ENCODE results near the gene GRAMD1B. TPM values are rescaled to one million over a fixed set of nuclear protein-coding genes. Genes with fewer than 3 reads are reported as not detected.

Gene GRAMD1B
- total RNA-seq, 1 donor from 2014 or later = 15.0 TPM

GRCh38 chr11:123410218-123410549 is 19.9 kb upstream of the GRAMD1B start:
- H3K4me3 Mint-ChIP-seq = no peak overlapping the region
- TF ChIP-seq CTCF (IDR thresholded peaks at IDR 0.05) = no peak
- no peaks in the 10 kb centered on the region for H3K36me3 Mint-ChIP-seq (ENCODE audit: low read depth)
- no peaks in the 10 kb centered on the region for H3K9me3 Mint-ChIP-seq
- H3K27ac Mint-ChIP-seq = no peak overlapping the region
- ATAC-seq (ENCODE audit: low read depth) = no peak
- ChIA-PET POLR2A (no interaction called here), CTCF (interaction anchor here (0.7 to 4.2 kb wide), 4 partner anchors 68 to 169 kb away, joined by 3 to 36 read pairs (median 4); no protein-coding TSS in a partner anchor)
- intact Hi-C loops (cut with micrococcal nuclease) = no loop called here
- peaks cover 4% of the 10 kb centered on the region for H3K27me3 Mint-ChIP-seq
- peaks cover 6% of the 10 kb centered on the region for H3K4me1 Mint-ChIP-seq
- no peak for DNase-seq

GRCh38 chr11:123413636-123414035 is 16.4 kb upstream of the GRAMD1B start:
- ATAC-seq (ENCODE audit: low read depth) = no peak

GRCh38 chr11:123416566-123416965 is 13.5 kb upstream of the GRAMD1B start:
- DNase-seq (no peak), ATAC-seq (ENCODE audit: low read depth) (no peak)
- POLR2A ChIA-PET = no interaction called here
- no peak overlapping the region for H3K4me3 Mint-ChIP-seq
- intact Hi-C loops (cut with micrococcal nuclease) = no loop called here
- no peak overlapping the region for H3K27ac Mint-ChIP-seq
- no peaks in the 10 kb centered on the region for H3K4me1 Mint-ChIP-seq
- no peak for TF ChIP-seq CTCF (IDR thresholded peaks at IDR 0.05)
- H3K27me3 Mint-ChIP-seq = peaks cover 2% of the 10 kb centered on the region
- CTCF ChIA-PET = interaction anchor here (1.0 to 1.3 kb wide), 2 partner anchors 9 to 164 kb away, joined by 3 read pairs; no protein-coding TSS in a partner anchor
- H3K9me3 Mint-ChIP-seq = no peaks in the 10 kb centered on the region
- H3K36me3 Mint-ChIP-seq (ENCODE audit: low read depth) = no peaks in the 10 kb centered on the region

More at GRCh38 chr11:123413636-123414035, 16.4 kb upstream of the GRAMD1B start:
- peaks cover 2% of the 10 kb centered on the region for H3K27me3 Mint-ChIP-seq
- POLR2A ChIA-PET = no interaction called here
- H3K27ac Mint-ChIP-seq = no peak overlapping the region
- peaks cover 6% of the 10 kb centered on the region for H3K4me1 Mint-ChIP-seq
- CTCF ChIA-PET = no interaction called here
- DNase-seq = no peak
- H3K4me3 Mint-ChIP-seq = no peak overlapping the region
- TF ChIP-seq CTCF (IDR thresholded peaks at IDR 0.05) = no peak
- intact Hi-C loops (cut with micrococcal nuclease) = no loop called here
- H3K36me3 Mint-ChIP-seq (ENCODE audit: low read depth) = no peaks in the 10 kb centered on the region
- H3K9me3 Mint-ChIP-seq = no peaks in the 10 kb centered on the region

- Mint-ChIP-seq H3K9me3 (no peaks in the 10 kb centered on the region), H3K4me1 (no peaks in the 10 kb centered on the region), H3K27ac (no peak overlapping the region), H3K4me3 (no peak overlapping the region), H3K36me3 (ENCODE audit: low read depth) (no peaks in the 10 kb centered on the region), H3K27me3 (no peaks in the 10 kb centered on the region)
- no peak for TF ChIP-seq CTCF (IDR thresholded peaks at IDR 0.05)
- ChIA-PET POLR2A (no interaction called here), CTCF (interaction anchor here (0.9 kb wide), 1 partner anchor 11 kb away, joined by 3 read pairs; no protein-coding TSS in a partner anchor)
- intact Hi-C loops (cut with micrococcal nuclease) = no loop called here
- DNase-seq = no peak
- no peak for ATAC-seq (ENCODE audit: low read depth)
Measured at GRCh38 chr11:123418351-123419114, 11.5 kb upstream of the GRAMD1B start.

GRCh38 chr11:123419731-123420452 is 10.2 kb upstream of the GRAMD1B start:
- intact Hi-C loops (cut with micrococcal nuclease) = no loop called here
- Mint-ChIP-seq H3K27ac (no peak overlapping the region), H3K27me3 (no peaks in the 10 kb centered on the region)

More at GRCh38 chr11:123419731-123420452, 10.2 kb upstream of the GRAMD1B start:
- no peaks in the 10 kb centered on the region for H3K9me3 Mint-ChIP-seq
- DNase-seq (no peak), ATAC-seq (ENCODE audit: low read depth) (no peak)
- no peaks in the 10 kb centered on the region for H3K36me3 Mint-ChIP-seq (ENCODE audit: low read depth)
- POLR2A ChIA-PET = no interaction called here
- H3K4me1 Mint-ChIP-seq = no peaks in the 10 kb centered on the region
- TF ChIP-seq CTCF (IDR thresholded peaks at IDR 0.05) = no peak
- CTCF ChIA-PET = no interaction called here
- no peak overlapping the region for H3K4me3 Mint-ChIP-seq

Measured in activated B cell treated with CpG ODN at 0.5 μM for 24 hours (primary cell).